ENCODE measurements around the gene ITFG1. TPM values are rescaled to one million over a fixed set of nuclear protein-coding genes. Genes with fewer than 3 reads are reported as not detected.
"Not testable (repeated sequence)": the region's sequence is repeated elsewhere in the genome, so short reads cannot be mapped to it uniquely, and the experiment has no call there.

The ITFG1 gene
- total RNA-seq, 1 experiment from 2014 or later = 18.0 TPM

- no peak overlapping the region for H3K27ac Mint-ChIP-seq
- Histone ChIP-seq H3T11ph (ENCODE audit: low read length) (no peak overlapping the region), H3K4me2 (ENCODE audit: insufficient read depth, insufficient read length, low read length) (no peak overlapping the region), H3K23me2 (ENCODE audit: insufficient read length, low read depth, low read length, poor library complexity, severe bottlenecking) (no peaks in the 10 kb centered on the region), H3K56ac (ENCODE audit: insufficient read length, low read depth, low read length) (no peak overlapping the region), H2BK12ac (ENCODE audit: insufficient read length, low read depth, low read length) (no peak overlapping the region), H2AFZ (ENCODE audit: low read length) (no peak overlapping the region), H3K4me1 (ENCODE audit: insufficient read depth, low read length) (no peaks in the 10 kb centered on the region), H3K4ac (ENCODE audit: low read depth, low read length) (no peak overlapping the region), H3K23ac (ENCODE audit: insufficient read length, low read depth, low read length) (no peak overlapping the region), H3K27me3 (ENCODE audit: insufficient read depth, low read length) (no peaks in the 10 kb centered on the region), H4K8ac (replicated peaks; ENCODE audit: insufficient read length, low read depth, low read length) (no peak overlapping the region), H2AK5ac (ENCODE audit: insufficient read length, low read length) (no peak overlapping the region), H2BK120ac (ENCODE audit: low read depth, low read length, poor library complexity, severe bottlenecking) (no peak overlapping the region), H3K9ac (ENCODE audit: extremely low read depth, insufficient read length, low read length) (no peak overlapping the region), H3K9me3 (ENCODE audit: control insufficient read depth, low read depth, low read length) (no peaks in the 10 kb centered on the region), H3K79me2 (ENCODE audit: insufficient read depth, low read length) (no peaks in the 10 kb centered on the region), H2BK20ac (ENCODE audit: low read depth, low read length, poor library complexity, severe bottlenecking) (no peak overlapping the region), H2BK5ac (ENCODE audit: insufficient read length, low read length) (no peak overlapping the region), H3K79me1 (ENCODE audit: insufficient read depth, low read depth, low read length, poor library complexity, severe bottlenecking) (no peaks in the 10 kb centered on the region), H4K20me1 (ENCODE audit: control insufficient read depth, insufficient read depth, insufficient read length) (no peaks in the 10 kb centered on the region), H2BK15ac (ENCODE audit: low read depth, low read length) (no peak overlapping the region), H4K5ac (ENCODE audit: insufficient read length, low read depth, low read length) (no peak overlapping the region), H3K27ac (ENCODE audit: insufficient read length, low read depth, low read length) (no peak overlapping the region), H4K91ac (ENCODE audit: insufficient read length, low read depth, low read length) (no peak overlapping the region), H3K14ac (ENCODE audit: insufficient read depth, low read length) (no peak overlapping the region), H3K18ac (ENCODE audit: insufficient read length, low read depth, low read length) (no peak overlapping the region)
- peaks cover 33 to 36% of the 10 kb centered on the region in 2 experiments for H3K9me3 Mint-ChIP-seq
- H3K36me3 Mint-ChIP-seq (ENCODE audit: insufficient read depth in 1 of 3, low read depth in 3 of 3) = peaks cover 26 to 32% (median 32%) of the 10 kb centered on the region in 3 experiments
- H3K4me1 Mint-ChIP-seq = no peaks in the 10 kb centered on the region
- WGBS (ENCODE audit: extremely low coverage, insufficient read length, low lambda C conversion rate) = no CpG with 5 or more reads among the region's 3 CpGs
- H3K27me3 Mint-ChIP-seq (ENCODE audit: low read depth) = no peaks in the 10 kb centered on the region; the same call in 1 of the 2 replicates
- no peak for DNase-seq
- TF ChIP-seq CTCF (conservative IDR thresholded peaks at IDR 0.05) = no peak
- H3K4me3 Mint-ChIP-seq = no peak overlapping the region
These were observed 278.5 kb downstream of the ITFG1 start for GRCh38 chr16:47182318-47182717.

DNA sequence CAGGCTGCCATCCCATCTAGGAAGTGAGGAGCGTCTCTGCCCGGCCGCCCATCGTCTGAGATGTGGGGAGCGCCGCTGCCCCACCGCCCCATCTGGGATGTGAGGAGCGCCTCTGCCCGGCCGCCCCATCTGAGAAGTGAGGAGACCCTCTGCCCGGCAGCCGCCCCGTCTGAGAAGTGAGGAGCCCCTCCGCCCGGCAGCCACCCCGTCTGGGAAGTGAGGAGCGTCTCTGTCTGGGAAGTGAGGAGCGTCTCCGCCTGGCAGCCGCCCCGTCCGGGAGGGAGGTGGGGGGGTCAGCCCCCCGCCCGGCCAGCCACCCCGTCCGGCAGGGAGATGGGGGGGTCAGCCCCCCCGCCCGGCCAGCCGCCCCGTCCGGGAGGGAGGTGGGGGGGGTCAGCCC is 279.8 kb downstream of the ITFG1 start:
- H3K9ac ChIP-seq (ENCODE audit: extremely low read depth, insufficient read length, low read length); H3K23ac ChIP-seq (ENCODE audit: insufficient read length, low read depth, low read length); H4K20me1 ChIP-seq (ENCODE audit: control insufficient read depth, insufficient read depth, insufficient read length); H2AK5ac ChIP-seq (ENCODE audit: insufficient read length, low read length); H3K18ac ChIP-seq (ENCODE audit: insufficient read length, low read depth, low read length); H3K4me2 ChIP-seq (ENCODE audit: insufficient read depth, insufficient read length, low read length); H3K23me2 ChIP-seq (ENCODE audit: insufficient read length, low read depth, low read length, poor library complexity, severe bottlenecking); H3K14ac ChIP-seq (ENCODE audit: insufficient read depth, low read length); H3K56ac ChIP-seq (ENCODE audit: insufficient read length, low read depth, low read length); H4K91ac ChIP-seq (ENCODE audit: insufficient read length, low read depth, low read length); H3K79me2 ChIP-seq (ENCODE audit: insufficient read depth, low read length); H3K4me3 Mint-ChIP-seq; H3T11ph ChIP-seq (ENCODE audit: low read length); H3K27ac ChIP-seq (ENCODE audit: insufficient read length, low read depth, low read length); H2BK15ac ChIP-seq (ENCODE audit: low read depth, low read length); H2BK12ac ChIP-seq (ENCODE audit: insufficient read length, low read depth, low read length); H2BK20ac ChIP-seq (ENCODE audit: low read depth, low read length, poor library complexity, severe bottlenecking); H3K4ac ChIP-seq (ENCODE audit: low read depth, low read length); H3K4me1 Mint-ChIP-seq; H2AFZ ChIP-seq (ENCODE audit: low read length); H4K8ac ChIP-seq (replicated peaks; ENCODE audit: insufficient read length, low read depth, low read length); H3K27me3 ChIP-seq (ENCODE audit: insufficient read depth, low read length); H4K5ac ChIP-seq (ENCODE audit: insufficient read length, low read depth, low read length); H2BK120ac ChIP-seq (ENCODE audit: low read depth, low read length, poor library complexity, severe bottlenecking); H3K4me1 ChIP-seq (ENCODE audit: insufficient read depth, low read length); H3K9me3 ChIP-seq (ENCODE audit: control insufficient read depth, low read depth, low read length); DNase-seq; H2BK5ac ChIP-seq (ENCODE audit: insufficient read length, low read length); H3K27me3 Mint-ChIP-seq (ENCODE audit: low read depth); H3K79me1 ChIP-seq (ENCODE audit: insufficient read depth, low read depth, low read length, poor library complexity, severe bottlenecking); H3K27ac Mint-ChIP-seq: not testable (repeated sequence)
- Mint-ChIP-seq H3K9me3 (peaks cover 33 to 36% of the 10 kb centered on the region in 2 experiments), H3K36me3 (ENCODE audit: insufficient read depth in 1 of 3, low read depth in 3 of 3) (peaks cover 26 to 32% (median 32%) of the 10 kb centered on the region in 3 experiments)
- no CpG with 5 or more reads among the region's 31 CpGs for WGBS (ENCODE audit: extremely low coverage, insufficient read length, low lambda C conversion rate)
